ENCODE results near the gene CNNM1.

GRCh38 chr10:99406149-99406548 is 77.0 kb downstream of the CNNM1 start:
- TF ChIP-seq CTCF (IDR thresholded peaks at IDR 0.05): no peak
- no peak for TF ChIP-seq EZH2phosphoT487 (IDR thresholded peaks at IDR 0.05)
- TF ChIP-seq EZH2 (IDR thresholded peaks at IDR 0.05): no peak

Measured in neural progenitor cell (in vitro differentiated cells).